Measurements from ENCODE around the gene MRPL19.

MRPL19 gene

DNA sequence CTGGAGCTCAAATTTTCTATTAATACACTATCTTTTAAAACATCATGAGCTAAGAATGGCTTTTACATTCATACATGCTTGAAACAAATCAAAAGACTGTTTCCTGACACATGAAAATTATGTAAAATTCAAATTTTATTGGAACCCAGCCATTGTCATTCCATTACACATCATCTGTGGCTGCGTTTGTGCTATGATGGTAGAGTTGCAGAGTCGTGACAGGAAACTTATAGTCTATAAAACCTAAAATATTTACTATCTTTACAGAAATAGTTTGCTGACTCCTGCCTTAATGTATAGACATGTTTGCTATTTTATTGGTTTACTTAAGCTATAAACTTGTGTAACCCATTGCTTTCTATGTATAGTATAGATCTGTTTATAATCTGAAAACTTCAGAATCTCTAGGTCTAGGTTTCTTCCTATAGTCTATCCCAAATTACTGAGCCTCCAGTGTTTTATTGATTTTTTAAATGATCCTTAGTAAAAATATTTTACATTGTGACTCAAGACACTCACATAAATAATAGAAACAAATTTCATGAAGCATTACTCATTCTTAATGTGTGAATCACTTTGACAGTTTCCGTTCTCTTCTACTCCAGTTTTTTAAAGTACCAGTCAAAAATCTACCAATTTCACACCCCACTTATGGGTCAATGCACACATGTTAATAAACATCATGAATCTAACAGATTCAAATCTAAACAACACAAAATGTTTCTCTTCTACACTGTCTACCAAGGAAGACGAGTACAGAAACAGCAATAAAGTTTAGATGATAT is 26.4 kb upstream of the MRPL19 start:
- ATAC-seq (ENCODE audit: insufficient read depth, low read depth) (no peak), DNase-seq (no peak)
- Histone ChIP-seq H3K9me3 (ENCODE audit: insufficient read depth, low read length, severe bottlenecking) (no peaks in the 10 kb centered on the region), H3K4me1 (ENCODE audit: insufficient read depth, low read length) (no peaks in the 10 kb centered on the region), H3K27me3 (ENCODE audit: insufficient read depth, low read length, poor library complexity) (no peaks in the 10 kb centered on the region), H3K4me2 (ENCODE audit: insufficient read depth, low read length) (no peak overlapping the region), H2AFZ (ENCODE audit: low read depth, low read length) (no peak overlapping the region), H3K79me2 (ENCODE audit: insufficient read depth, low read length) (no peaks in the 10 kb centered on the region), H3K27ac (ENCODE audit: low read length) (no peak overlapping the region), H3K4me3 (ENCODE audit: low read depth in 1 of 2, low read length in 2 of 2) (no peak overlapping the region), H3K9ac (ENCODE audit: low read depth, low read length) (no peak overlapping the region), H3K36me3 (ENCODE audit: insufficient read depth, low read length) (no peaks in the 10 kb centered on the region), H4K20me1 (ENCODE audit: insufficient read depth, low read length) (no peaks in the 10 kb centered on the region)
- TF ChIP-seq EZH2 (IDR thresholded peaks at IDR 0.05; ENCODE audit: borderline replicate concordance, low read depth, low read length, severe bottlenecking) = no peak
- TF ChIP-seq, protein P1, sequence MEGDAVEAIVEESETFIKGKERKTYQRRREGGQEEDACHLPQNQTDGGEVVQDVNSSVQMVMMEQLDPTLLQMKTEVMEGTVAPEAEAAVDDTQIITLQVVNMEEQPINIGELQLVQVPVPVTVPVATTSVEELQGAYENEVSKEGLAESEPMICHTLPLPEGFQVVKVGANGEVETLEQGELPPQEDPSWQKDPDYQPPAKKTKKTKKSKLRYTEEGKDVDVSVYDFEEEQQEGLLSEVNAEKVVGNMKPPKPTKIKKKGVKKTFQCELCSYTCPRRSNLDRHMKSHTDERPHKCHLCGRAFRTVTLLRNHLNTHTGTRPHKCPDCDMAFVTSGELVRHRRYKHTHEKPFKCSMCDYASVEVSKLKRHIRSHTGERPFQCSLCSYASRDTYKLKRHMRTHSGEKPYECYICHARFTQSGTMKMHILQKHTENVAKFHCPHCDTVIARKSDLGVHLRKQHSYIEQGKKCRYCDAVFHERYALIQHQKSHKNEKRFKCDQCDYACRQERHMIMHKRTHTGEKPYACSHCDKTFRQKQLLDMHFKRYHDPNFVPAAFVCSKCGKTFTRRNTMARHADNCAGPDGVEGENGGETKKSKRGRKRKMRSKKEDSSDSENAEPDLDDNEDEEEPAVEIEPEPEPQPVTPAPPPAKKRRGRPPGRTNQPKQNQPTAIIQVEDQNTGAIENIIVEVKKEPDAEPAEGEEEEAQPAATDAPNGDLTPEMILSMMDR (IDR thresholded peaks at IDR 0.05; ENCODE audit: borderline replicate concordance, extremely low read depth, low read length, poor library complexity, severe bottlenecking) = no peak

DNA sequence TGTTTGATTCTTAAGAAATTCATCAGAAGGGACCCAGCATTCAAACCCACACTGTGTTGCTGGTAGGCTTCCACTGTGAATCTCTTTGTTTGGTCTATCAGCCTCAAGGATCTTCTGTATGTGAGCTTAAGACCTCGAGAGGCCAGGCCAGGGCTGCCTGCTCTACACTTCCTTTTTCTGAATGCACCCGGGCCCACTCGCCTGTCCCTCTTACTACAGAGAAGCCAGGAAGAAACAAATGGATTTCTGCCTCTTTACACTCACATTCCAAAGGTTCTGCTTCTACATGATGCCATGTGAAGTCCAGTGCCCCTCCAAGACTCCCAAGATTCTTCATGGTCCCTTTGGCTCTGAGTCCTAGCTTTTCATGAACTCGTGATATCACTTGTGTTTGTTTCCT is 25.4 kb upstream of the MRPL19 start:
- Histone ChIP-seq H3K27ac (ENCODE audit: low read length) (no peak overlapping the region), H3K9me3 (ENCODE audit: insufficient read depth, low read length, severe bottlenecking) (no peaks in the 10 kb centered on the region), H2AFZ (ENCODE audit: low read depth, low read length) (no peak overlapping the region), H3K4me3 (ENCODE audit: low read depth in 1 of 2, low read length in 2 of 2) (no peak overlapping the region), H3K36me3 (ENCODE audit: insufficient read depth, low read length) (no peaks in the 10 kb centered on the region), H3K4me2 (ENCODE audit: insufficient read depth, low read length) (no peak overlapping the region), H3K9ac (ENCODE audit: low read depth, low read length) (no peak overlapping the region), H3K4me1 (ENCODE audit: insufficient read depth, low read length) (no peaks in the 10 kb centered on the region), H3K79me2 (ENCODE audit: insufficient read depth, low read length) (no peaks in the 10 kb centered on the region), H4K20me1 (ENCODE audit: insufficient read depth, low read length) (no peaks in the 10 kb centered on the region), H3K27me3 (ENCODE audit: insufficient read depth, low read length, poor library complexity) (no peaks in the 10 kb centered on the region)
- TF ChIP-seq EZH2 (IDR thresholded peaks at IDR 0.05; ENCODE audit: borderline replicate concordance, low read depth, low read length, severe bottlenecking) = no peak
- TF ChIP-seq, protein P1 (IDR thresholded peaks at IDR 0.05; ENCODE audit: borderline replicate concordance, extremely low read depth, low read length, poor library complexity, severe bottlenecking) = no peak
- DNase-seq (no peak), ATAC-seq (ENCODE audit: insufficient read depth, low read depth) (no peak)

DNA sequence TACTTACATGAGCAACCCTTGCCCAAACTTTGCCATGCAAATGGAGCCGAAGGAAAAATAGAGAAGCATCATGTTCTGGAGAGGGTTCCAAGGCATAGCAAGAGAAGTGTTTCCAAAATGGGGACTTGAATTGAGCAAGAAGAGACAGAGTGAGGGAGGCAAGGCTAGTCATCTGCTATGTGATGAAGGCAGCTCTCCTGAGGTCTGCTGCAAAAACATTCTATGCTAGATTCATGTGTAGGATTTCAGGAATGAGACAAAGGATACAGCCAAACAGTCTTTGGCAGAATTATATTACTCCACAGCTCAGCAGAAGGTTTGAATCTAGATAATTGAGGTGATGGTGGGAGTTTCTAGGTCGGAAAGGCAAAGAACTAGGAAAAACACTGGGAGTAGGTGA is 24.1 kb upstream of the MRPL19 start:
- Histone ChIP-seq H3K27me3 (ENCODE audit: insufficient read depth, low read length, poor library complexity) (no peaks in the 10 kb centered on the region), H3K4me3 (ENCODE audit: low read depth in 1 of 2, low read length in 2 of 2) (no peak overlapping the region), H4K20me1 (ENCODE audit: insufficient read depth, low read length) (no peaks in the 10 kb centered on the region), H3K79me2 (ENCODE audit: insufficient read depth, low read length) (no peaks in the 10 kb centered on the region), H3K36me3 (ENCODE audit: insufficient read depth, low read length) (no peaks in the 10 kb centered on the region), H3K27ac (ENCODE audit: low read length) (no peak overlapping the region), H3K4me2 (ENCODE audit: insufficient read depth, low read length) (no peak overlapping the region), H3K9ac (ENCODE audit: low read depth, low read length) (no peak overlapping the region), H3K4me1 (ENCODE audit: insufficient read depth, low read length) (no peaks in the 10 kb centered on the region), H2AFZ (ENCODE audit: low read depth, low read length) (no peak overlapping the region), H3K9me3 (ENCODE audit: insufficient read depth, low read length, severe bottlenecking) (no peaks in the 10 kb centered on the region)
- TF ChIP-seq EZH2 (IDR thresholded peaks at IDR 0.05; ENCODE audit: borderline replicate concordance, low read depth, low read length, severe bottlenecking) = no peak
- TF ChIP-seq, protein P1 (IDR thresholded peaks at IDR 0.05; ENCODE audit: borderline replicate concordance, extremely low read depth, low read length, poor library complexity, severe bottlenecking) = no peak
- ATAC-seq (ENCODE audit: insufficient read depth, low read depth) (no peak), DNase-seq (no peak)
